Esophagus squamous epithelium (tissue), 5 donors: ENCODE measurements around the gene C12orf76. TPM values are rescaled to one million over a fixed set of nuclear protein-coding genes. Genes with fewer than 3 reads are reported as not detected.
"Not testable (repeated sequence)": the region's sequence is repeated elsewhere in the genome, so short reads cannot be mapped to it uniquely, and the experiment has no call there.

Experiments
- DNase-seq: peaks from one replicate; lab custom pipeline; 2025; lab: John Stamatoyannopoulos, UW
- H3K27ac ChIP-seq, 4 donors: fragments of 200-600 bp; sonication (generic); one replicate each; pipeline ENCODE4 v1.5.1; 2016 to 2019; ENCODE audit warnings: mild to moderate bottlenecking in 1 of 4
- H3K27me3 ChIP-seq, 4 donors: fragments of 200-600 bp; sonication (generic); 1 replicate in 3 of 4; 2 replicates in 1 of 4; pipeline versions ENCODE4 v1.5.1 to v1.6.0; 2017 to 2021; ENCODE audit warnings: antibody characterized with exemption in 1 of 4
- H3K36me3 ChIP-seq, 3 donors: fragments of 200-600 bp; sonication (generic); one replicate each; pipeline ENCODE4 v1.5.1; 2016 to 2019
- H3K4me1 ChIP-seq, 3 donors: fragments of 200-600 bp; sonication (generic); one replicate each; pipeline ENCODE4 v1.5.1; 2017 to 2019
- H3K4me3 ChIP-seq, 4 donors: fragments of 200-600 bp; sonication (generic); 1 replicate in 3 of 4; 2 replicates in 1 of 4; pipeline ENCODE4 v1.5.1; 2016 to 2019; ENCODE audit warnings: mild to moderate bottlenecking in 2 of 4, moderate library complexity in 1 of 4
- H3K9me3 ChIP-seq, 3 donors: fragments of 200-600 bp; sonication (generic); one replicate each; pipeline ENCODE4 v1.5.1; 2016 to 2019
- CTCF ChIP-seq, 6 experiments: fragments of 450-650 bp in 4 of 6; fragments of 200-600 bp in 2 of 6; sonication (generic) in 2 of 6; IDR thresholded peaks; one replicate each; pipeline ENCODE4 v1.5.1; 2016 to 2019; ENCODE audit warnings: antibody characterized with exemption in 6 of 6, mild to moderate bottlenecking in 4 of 6, moderate library complexity in 4 of 6
- POLR2A ChIP-seq, 4 donors: fragments of 450-650 bp; IDR thresholded peaks; one replicate each; pipeline ENCODE4 v1.6.1; 2017; ENCODE audit warnings: antibody characterized with exemption in 4 of 4, mild to moderate bottlenecking in 4 of 4, moderate library complexity in 3 of 4
- WGBS, 2 donors: methylation state at CpG; one replicate each; pipeline ENCODE4 v1.1.5; 2018; 5-methylcytosine and 5-hydroxymethylcytosine counted together
- intact Hi-C: fragments of 100-400 bp; cut with DNase I; formaldehyde crosslinking; loops from one replicate; pipeline ENCODE4 v1.15.0; 2022
- total RNA-seq, 4 donors: library from RNA; depleted of rRNA; stranded (reverse); fragments of >200 nt; gene quantifications; one replicate each; pipeline ENCODE4 v1.1.0, GENCODE V29; 2016
- donor health status: DM: yes; HTN: yes; CAD: no.

Gene C12orf76
- total RNA-seq, 4 donors from 2014 or later, result 3.2 to 10.8 (median 5.9) TPM

GRCh38 chr12:110077800-110078199 is 29.5 kb upstream of the C12orf76 start:
- intact Hi-C loops, result no loop called here
- WGBS, 2 donors, result 67 to 80% methylated on average over 4 of the region's 4 CpGs
- Histone ChIP-seq H3K4me1 (peaks cover 0 to 12% (median 3%) of the 10 kb centered on the region in 3 donors), H3K36me3 (no peaks in the 10 kb centered on the region), H3K27me3 (no peaks in the 10 kb centered on the region), H3K27ac (no peak overlapping the region), H3K4me3 (no peak overlapping the region), H3K9me3 (no peaks in the 10 kb centered on the region)
- TF ChIP-seq CTCF (IDR thresholded peaks at IDR 0.05), result no peak
- DNase-seq, result no peak

- intact Hi-C loops, result no loop called here
- WGBS, 2 donors, result 76 to 89% methylated on average over 1 of the region's 1 CpG
- H3K4me3 ChIP-seq, result no peak overlapping the region
These were observed 27.6 kb upstream of the C12orf76 start for GRCh38 chr12:110075880-110076279.

GRCh38 chr12:110074089-110074488 is 25.8 kb upstream of the C12orf76 start:
- H3K4me1 ChIP-seq, result peaks cover 0 to 14% (median 7%) of the 10 kb centered on the region in 3 donors
- WGBS, 2 donors, result 83 to 84% methylated on average over 5 of the region's 5 CpGs
- no peak for DNase-seq
- no peaks in the 10 kb centered on the region for H3K9me3 ChIP-seq
- peak overlapping the region in 1 of 4 donors; percentile 40 for H3K27ac ChIP-seq
- no peaks in the 10 kb centered on the region for H3K36me3 ChIP-seq
- H3K27me3 ChIP-seq, result no peaks in the 10 kb centered on the region
- TF ChIP-seq POLR2A (IDR thresholded peaks at IDR 0.05) (no peak), CTCF (IDR thresholded peaks at IDR 0.05) (no peak)
- H3K4me3 ChIP-seq, result no peak overlapping the region
- intact Hi-C loops, result no loop called here

More at GRCh38 chr12:110075880-110076279, 27.6 kb upstream of the C12orf76 start:
- H3K27ac ChIP-seq, result no peak overlapping the region
- H3K36me3 ChIP-seq, result no peaks in the 10 kb centered on the region
- TF ChIP-seq POLR2A (IDR thresholded peaks at IDR 0.05) (no peak), CTCF (IDR thresholded peaks at IDR 0.05) (no peak)
- peaks cover 0 to 14% (median 7%) of the 10 kb centered on the region in 3 donors for H3K4me1 ChIP-seq
- DNase-seq, result no peak
- no peaks in the 10 kb centered on the region for H3K9me3 ChIP-seq
- H3K27me3 ChIP-seq, result no peaks in the 10 kb centered on the region

- Histone ChIP-seq H3K4me3 (peak overlapping the region; percentile 21 to 60 (median 40)), H3K27ac (peak overlapping the region in 3 of 4 donors; percentile 4 to 40 (median 22)), H3K4me1 (peaks cover 0 to 14% (median 7%) of the 10 kb centered on the region in 3 donors), H3K36me3 (no peaks in the 10 kb centered on the region), H3K27me3 (no peaks in the 10 kb centered on the region), H3K9me3 (no peaks in the 10 kb centered on the region)
- intact Hi-C loops, result no loop called here
- DNase-seq, result no peak
- no peak for TF ChIP-seq POLR2A (IDR thresholded peaks at IDR 0.05)
- TF ChIP-seq CTCF (IDR thresholded peaks at IDR 0.05), result no peak
- 8 to 16% methylated on average over 15 to 18 of the region's 19 CpGs for WGBS, 2 donors
These were observed 24.9 kb upstream of the C12orf76 start for GRCh38 chr12:110073049-110073831.

- H3K36me3 ChIP-seq, H3K27ac ChIP-seq, DNase-seq, H3K9me3 ChIP-seq, H3K27me3 ChIP-seq, intact Hi-C loops: not testable (repeated sequence)
- H3K4me1 ChIP-seq, result peaks cover 0 to 14% (median 7%) of the 10 kb centered on the region in 3 donors
- 51 to 53% methylated on average over 7 to 8 of the region's 9 CpGs for WGBS, 2 donors
- H3K4me3 ChIP-seq, result peak overlapping the region; percentile 21 to 60 (median 40)
These were observed 24.3 kb upstream of the C12orf76 start for GRCh38 chr12:110072636-110073035.
